Thyroid gland (tissue), 4 donors: ENCODE measurements around the gene KDM5D.

Experiments used
- POLR2A ChIP-seq, 2 donors: fragments of 450-650 bp; IDR thresholded peaks; one replicate each; pipeline ENCODE4 v1.6.1; 2017; ENCODE audit warnings: antibody characterized with exemption in 2 of 2, mild to moderate bottlenecking in 2 of 2, moderate library complexity in 1 of 2
- TF ChIP-seq, protein P1 (sequence below), 6 experiments: fragments of 200-600 bp in 3 of 6; fragments of 450-650 bp in 3 of 6; sonication (generic) in 3 of 6; IDR thresholded peaks; one replicate each; pipeline ENCODE4 v1.5.1; 2016 to 2019; ENCODE audit warnings: antibody characterized with exemption in 6 of 6, mild to moderate bottlenecking in 2 of 6, inconsistent platforms in 1 of 6, moderate library complexity in 1 of 6

- TF ChIP-seq, protein P1, sequence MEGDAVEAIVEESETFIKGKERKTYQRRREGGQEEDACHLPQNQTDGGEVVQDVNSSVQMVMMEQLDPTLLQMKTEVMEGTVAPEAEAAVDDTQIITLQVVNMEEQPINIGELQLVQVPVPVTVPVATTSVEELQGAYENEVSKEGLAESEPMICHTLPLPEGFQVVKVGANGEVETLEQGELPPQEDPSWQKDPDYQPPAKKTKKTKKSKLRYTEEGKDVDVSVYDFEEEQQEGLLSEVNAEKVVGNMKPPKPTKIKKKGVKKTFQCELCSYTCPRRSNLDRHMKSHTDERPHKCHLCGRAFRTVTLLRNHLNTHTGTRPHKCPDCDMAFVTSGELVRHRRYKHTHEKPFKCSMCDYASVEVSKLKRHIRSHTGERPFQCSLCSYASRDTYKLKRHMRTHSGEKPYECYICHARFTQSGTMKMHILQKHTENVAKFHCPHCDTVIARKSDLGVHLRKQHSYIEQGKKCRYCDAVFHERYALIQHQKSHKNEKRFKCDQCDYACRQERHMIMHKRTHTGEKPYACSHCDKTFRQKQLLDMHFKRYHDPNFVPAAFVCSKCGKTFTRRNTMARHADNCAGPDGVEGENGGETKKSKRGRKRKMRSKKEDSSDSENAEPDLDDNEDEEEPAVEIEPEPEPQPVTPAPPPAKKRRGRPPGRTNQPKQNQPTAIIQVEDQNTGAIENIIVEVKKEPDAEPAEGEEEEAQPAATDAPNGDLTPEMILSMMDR (IDR thresholded peaks at IDR 0.05): no peak
- no peak for TF ChIP-seq POLR2A (IDR thresholded peaks at IDR 0.05)
Observed at GRCh38 chrY:19713430-19713829, 31.1 kb downstream of the KDM5D start.
